ENCODE data around the gene UIMC1.

The UIMC1 gene

DNA sequence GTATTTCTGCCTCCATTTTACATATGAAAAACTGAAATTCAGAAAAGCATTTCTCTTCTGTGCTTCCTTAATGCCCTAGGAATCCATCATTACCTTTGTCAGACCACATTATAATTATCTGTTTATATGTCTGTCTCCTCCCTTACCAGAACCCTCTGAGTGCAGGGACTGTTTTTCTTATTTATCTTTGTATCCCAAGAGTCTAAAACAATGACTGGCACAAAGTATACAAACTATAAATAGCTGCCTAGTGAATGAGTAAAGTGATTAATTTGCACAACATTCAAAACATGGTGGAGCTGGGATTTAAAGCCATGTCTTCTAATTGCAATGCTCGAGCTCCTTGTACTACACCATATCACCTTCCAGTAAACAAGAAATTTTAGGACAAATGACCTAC, 58.1 kb downstream of the UIMC1 start:
- DNase-seq, result no peak

- DNase-seq, result no peak
These were observed 58.7 kb downstream of the UIMC1 start for GRCh38 chr5:176947847-176948246.

- DNase-seq, result no peak
These were observed 62.3 kb downstream of the UIMC1 start for GRCh38 chr5:176944268-176944667.

GRCh38 chr5:176943816-176944215, 62.8 kb downstream of the UIMC1 start:
- no peak for DNase-seq

DNA sequence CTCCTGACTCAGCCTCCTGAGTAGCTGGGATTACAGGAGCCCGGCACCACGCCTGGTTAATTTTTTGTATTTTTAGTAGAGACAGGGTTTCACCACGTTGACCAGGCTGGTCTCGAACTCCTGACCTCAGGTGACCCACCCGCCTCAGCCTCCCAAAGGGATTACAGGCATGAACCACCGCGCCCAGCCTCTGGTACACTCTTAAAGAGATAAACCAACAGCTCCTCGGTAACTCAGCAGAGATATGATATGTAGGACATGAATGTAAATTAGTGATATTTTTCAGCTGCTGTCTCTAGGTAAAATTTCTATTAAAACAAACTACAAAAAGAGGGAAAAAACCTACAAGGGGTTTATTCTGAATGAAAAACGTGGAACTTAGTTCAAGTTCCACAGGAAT, 64.6 kb downstream of the UIMC1 start:
- no peak for DNase-seq

- no peak for DNase-seq
These were observed 68.1 kb downstream of the UIMC1 start for GRCh38 chr5:176938472-176938871.

DNA sequence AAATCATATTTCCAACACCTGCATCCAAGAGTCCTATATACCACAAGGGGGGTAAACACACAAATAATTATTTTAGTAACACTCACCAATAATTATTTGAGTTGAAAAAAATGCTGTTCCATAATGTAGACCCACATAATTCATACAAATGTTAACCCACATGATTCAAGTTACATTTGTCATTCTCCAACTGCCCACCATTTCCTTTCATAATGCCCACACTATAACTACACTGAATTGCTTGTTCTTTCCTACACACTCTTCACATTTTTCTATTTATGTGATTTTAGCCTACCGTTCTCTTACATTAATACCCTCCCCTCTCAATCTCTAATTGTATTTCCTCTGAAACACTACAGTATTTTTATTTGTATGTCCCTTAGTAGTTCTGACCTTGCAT, 71.6 kb downstream of the UIMC1 start:
- DNase-seq, result no peak

- DNase-seq, result no peak
These were observed 72.2 kb downstream of the UIMC1 start for GRCh38 chr5:176934309-176934930.

DNA sequence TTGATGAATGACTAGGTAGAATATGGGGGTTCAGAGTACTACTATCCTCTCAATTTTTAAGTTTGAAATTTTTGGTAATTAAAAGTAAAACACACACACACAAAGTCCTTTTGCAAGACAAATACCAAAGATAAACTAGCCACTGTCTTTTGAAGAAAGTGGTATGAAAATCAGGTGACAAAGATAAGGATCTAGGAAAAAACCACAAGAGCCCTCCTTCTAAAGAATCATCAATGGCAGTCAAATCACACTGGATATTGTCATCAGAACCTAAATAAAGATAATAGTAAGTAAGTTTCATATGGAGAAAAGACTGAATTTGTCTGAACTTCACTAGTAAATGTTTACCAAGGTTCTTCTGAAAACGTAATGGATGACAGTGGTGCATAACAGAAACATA, 76.9 kb downstream of the UIMC1 start:
- no peak for DNase-seq

DNA sequence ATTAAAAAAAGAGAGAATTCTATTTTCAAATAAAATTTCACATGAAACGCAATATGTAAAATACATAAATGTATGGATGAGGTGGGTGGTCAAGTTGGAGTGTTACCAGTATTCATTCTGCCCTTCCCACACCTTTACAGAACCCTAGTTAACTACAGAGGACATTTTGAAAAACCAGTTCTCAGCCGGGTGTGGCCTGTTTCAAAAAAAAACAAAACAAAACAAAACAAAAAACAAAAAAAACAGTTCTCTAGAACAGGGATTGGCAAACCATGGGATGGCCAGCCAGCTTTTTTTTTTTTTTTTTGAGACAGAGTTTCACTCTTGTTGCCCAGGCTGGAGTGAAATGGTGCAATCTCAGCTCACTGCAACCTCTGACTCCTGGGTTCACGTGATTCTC, 79.0 kb downstream of the UIMC1 start:
- no peak for DNase-seq

DNA sequence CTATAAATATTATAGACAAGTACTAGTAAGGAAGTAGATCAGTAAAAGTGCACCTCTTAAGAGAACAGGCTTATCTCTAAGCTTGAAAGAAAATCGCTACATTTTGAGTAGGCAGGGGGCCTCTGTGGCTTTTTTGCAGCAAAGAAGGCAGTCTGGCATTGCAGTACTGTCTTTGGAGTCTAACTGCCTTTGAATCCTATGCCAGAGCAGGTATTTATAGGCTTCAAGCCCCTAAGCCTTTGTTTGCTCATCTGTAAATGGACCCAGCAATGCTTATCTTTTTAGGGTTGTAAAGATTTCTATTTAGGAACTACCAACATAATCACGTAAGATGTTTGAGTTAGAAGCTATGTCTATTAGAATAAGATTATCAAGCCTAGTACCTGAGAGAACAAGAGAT, 83.8 kb downstream of the UIMC1 start:
- no peak for DNase-seq

DNA sequence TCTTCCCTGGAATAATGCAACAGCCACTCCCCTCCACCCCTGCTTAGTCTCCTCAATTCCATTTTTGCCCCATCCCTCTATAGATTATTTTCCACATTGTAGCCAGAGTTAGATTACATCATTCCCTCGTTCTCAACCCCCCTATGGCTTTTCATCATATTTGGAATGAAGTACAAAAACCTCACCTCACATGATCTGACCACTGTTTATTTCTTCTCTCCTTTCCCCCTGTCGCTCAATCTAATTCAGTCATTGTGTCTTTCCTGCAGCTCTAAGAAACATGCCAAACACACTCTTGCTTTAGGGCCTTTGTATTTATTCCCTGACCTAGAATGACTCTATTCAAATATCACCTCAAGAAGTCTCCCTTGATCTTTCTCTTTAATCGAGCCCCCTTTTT, 84.9 kb downstream of the UIMC1 start:
- no peak for DNase-seq

DNA sequence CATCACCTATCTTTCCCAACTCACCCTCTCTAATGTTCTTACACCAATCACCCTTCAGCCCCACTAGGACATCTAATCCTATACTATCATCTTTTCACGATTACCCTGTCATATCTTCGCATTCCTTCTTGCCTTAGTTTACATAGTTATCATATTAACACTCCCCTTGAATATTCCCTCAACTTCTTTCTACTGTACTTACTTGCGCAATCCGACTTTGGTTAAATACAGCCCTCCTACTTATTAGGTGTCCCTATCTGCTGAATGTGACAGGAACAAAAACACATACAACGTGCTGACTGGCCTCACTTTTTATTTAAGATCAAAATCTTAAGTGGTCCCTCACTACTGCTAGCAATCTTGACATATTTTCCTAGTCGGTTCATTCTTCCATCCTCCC, 88.0 kb downstream of the UIMC1 start:
- DNase-seq, result no peak

GRCh38 chr5:176916337-176916736, 90.2 kb downstream of the UIMC1 start:
- no peak for DNase-seq

DNA sequence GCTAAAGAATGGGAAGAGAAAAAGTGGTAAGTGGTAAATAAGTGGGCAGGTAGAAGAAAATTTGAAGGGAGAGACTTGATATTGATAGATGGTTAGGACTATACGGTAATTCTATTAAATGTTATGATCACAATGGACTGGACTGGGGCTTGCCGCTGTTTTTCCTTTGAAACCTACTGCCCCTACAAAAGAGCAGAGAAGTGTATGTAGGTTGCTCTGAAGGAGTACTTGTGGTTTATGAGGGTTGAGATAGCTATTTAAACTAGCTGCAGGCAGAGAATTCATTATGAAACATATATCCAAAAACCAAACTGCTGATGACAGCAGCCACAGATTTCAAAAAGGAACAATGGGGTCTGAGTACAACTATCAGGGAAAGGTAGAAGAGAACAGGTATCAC, 90.7 kb downstream of the UIMC1 start:
- no peak for DNase-seq

DNA sequence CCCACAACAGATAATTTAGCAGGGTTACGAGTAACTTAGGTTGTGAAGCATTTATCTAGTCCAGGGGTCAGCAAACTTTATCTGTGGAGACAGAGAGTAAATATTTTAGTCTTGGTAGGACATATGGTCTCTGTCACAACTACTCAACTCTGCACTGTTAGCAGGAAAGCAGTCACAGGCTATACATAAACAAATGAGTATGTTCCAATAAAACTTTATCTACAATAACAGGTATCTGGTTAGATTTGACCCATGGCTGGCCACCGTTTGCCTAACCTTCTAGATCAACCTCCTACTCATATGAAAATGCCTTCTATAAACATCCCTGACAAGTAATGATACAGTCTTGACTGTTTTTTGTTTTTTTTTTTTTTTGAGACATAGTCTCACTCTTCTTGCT, 94.5 kb downstream of the UIMC1 start:
- DNase-seq, result no peak

DNA sequence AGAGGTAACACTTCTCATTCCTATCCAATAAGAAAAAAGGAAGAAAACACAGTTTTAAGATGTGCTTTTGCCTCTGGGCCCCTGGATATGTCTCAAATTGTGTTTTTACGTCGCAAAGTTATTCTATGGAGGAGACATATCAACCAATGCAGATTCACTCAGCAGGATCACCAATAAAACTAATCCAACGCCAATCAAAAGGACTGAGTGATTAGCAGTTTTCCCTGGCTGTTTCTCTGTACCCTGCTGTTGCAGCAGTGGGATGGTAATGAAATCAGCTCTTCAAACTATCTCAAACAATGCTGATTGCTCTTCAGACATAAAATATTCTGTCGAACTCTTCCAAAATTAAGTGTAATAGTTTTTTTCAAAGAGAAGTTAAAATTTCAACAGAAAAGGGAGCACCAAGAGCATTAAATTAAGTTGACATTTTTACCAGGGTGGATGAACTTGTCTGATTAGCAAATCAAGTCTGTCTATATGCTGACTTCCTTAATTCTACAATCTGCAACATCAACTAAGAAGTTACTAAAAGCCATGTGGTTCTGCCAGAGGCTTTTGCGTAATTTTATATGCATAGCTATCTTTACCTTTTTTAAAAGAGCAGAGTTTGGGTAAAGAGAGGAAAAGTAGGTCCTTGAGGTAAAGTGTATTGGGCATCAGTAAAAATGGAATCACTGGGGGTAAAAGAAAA, 97.8 kb downstream of the UIMC1 start:
- DNase-seq, result no peak

DNA sequence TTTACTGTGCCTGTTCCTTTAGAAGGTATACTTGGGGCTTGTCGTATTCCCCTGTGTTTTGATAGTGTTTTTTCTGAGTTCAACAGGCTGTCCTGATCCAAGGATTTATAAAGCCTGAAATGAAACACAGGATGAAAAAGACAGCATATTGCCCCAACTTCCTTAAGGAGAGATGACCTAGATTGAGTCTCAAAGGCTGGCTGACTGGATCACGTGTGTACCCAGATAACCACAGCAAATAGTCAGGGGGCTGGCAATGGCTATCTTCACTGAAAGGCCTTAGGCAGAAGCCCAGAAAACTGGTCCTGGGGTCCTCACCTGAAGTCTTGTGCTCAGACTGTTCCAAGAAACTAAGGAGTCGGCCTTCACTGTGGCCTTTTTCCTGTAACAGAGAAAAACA, 99.8 kb downstream of the UIMC1 start:
- no peak for DNase-seq

DNA sequence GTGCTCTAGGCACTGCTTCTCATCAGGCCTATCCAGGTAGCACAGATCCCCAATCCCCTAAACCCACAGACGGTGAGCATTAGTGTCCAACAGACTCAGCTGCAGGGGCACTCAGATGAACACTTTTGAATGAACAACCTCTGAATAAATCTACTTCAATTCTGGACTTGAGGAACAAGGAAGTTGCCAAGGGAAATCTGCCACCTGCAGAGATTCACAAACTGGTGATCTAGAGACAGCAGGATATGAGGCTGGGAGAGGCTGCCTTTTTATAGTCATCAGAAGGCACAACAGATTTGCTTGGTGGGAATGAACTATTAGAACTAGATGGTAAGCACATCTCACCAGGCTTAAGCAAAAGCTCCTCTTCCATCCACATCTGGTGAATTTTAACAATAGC, 100.5 kb downstream of the UIMC1 start:
- no peak for DNase-seq

DNA sequence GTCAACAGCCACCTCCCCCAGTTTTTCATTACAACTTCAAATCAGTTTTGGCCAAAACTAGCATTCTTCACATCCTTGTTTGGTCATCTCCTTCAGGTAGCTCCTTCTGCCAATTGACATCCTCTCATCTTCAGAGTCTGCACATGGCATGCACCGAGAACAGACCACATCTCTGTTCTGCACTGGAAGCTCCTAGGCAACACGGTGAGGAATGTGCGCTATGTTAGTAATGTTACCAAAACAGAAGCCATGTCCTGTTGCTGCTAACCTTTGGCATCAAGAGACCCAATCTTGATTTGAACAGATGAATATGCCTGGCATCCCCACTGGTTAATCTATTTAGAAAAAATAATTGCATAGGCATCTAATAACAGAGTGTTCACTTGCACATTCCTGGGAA, 102.3 kb downstream of the UIMC1 start:
- no peak for DNase-seq

DNA sequence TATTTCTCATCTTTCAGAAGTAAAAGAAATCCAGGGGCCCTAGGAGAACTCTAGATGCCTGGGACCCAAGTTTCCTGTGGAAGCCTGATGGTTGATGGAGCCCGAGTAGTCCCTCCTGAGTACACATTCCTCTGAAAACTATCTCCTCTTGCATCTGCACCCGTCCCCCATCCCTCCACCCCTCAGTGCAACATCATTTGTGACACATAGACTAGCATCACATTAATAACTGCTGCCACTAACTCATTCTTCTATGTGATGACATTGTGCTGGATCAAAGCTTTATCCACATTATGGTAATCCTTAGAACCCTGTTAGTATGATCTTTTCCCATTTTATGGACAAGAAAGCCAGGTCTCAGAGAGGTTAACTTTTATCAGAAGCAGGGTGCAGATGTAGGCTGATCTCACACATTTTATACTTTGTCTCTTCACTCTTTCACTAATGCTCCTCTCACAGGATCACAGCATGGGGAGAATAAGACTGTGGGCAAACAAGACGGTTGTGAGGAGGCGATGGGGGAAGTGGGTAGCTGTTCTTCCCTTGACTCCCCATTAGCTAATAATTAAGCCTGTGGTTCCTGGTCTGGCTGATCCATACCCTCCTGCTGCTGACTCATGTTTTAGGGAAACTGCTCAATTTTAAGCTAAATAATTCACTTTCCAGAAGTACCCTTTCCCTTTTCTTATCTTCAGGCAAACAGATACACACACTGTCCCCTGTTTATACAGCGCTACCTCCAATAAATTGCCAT, 103.5 kb downstream of the UIMC1 start:
- no peak for DNase-seq

DNA sequence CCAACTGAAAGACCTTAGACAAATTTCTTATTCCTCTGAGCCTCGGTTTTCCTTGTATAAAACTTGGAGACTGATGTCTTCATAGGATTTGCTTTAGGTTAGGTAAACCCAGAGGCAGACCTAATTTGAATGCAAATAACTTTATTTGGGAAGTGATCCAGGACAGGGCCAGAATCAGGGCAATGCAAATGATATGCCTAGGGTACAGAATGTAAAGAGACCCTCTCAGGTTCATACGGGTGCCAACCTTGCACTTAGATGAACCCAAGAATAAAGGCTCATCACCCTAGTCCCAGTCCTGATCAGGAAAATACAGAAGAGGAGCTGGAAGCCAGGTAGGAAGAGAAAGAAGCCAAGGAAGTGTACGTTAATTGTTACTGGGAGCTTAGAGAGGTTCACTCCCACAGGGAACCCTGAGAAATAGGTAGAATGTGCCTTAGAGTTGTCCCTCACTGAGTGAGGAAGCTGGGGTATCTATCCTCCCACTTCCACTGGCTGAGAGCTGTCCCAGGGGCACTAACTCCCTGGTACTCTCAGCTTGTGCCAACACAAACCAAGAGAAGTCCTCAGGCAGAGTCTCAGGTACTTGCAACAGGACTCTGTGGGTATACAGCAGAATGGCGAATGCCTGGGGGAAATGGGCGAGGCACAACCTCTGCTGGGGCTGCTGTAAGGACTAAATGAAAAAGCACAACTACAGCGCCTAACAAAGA, 104.3 kb downstream of the UIMC1 start:
- DNase-seq, result no peak

DNA sequence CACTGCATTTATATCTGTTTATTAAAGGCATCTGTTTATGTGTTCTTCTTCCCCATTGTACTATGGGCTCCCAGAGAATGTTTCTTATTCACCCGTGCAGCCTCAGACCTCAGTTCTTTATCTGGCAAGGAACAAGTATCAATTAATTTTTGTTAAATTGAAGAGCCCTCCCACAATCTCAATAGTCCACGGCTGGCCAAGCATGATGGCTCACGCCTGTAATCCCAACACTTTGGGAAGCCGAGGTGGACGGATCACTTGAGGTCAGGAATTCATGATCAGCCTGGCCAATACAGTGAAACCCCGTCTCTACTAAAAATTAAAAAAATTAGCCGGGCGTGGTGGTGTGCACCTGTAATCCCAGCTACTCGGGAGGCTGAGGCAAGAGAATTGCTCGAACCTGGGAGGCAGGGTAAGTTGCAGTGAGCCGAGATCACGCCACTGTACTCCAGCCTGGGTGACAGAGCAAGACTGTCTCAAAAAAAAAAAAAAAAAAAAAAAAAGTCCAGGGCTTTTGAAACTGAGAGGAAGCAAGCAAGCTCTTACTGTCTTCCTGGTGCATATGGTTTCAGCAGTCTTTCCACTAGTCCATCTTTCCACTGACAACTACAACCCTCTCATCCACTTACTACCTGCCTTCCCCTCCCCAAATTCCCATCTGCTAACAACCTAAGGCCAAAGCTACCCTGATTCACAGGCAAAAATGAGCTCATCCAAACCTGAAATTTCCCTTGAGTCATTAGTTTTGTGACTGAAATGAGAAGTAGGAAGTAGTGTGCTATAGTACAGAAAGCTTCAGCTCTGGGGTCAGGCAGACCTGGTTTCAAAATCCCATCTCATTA, 105.1 kb downstream of the UIMC1 start:
- DNase-seq, result no peak
